Lung (tissue), 12 donors: ENCODE data around the gene FBXL16. TPM values are rescaled to one million over a fixed set of nuclear protein-coding genes. Genes with fewer than 3 reads are reported as not detected.

Experiments used
- ATAC-seq: fragments of 200-7000 bp; cut with Tn5 transposase; one replicate; pipeline ENCODE4 v1.9.1; 2020; ENCODE audit warnings: moderate number of reproducible peaks; ENCODE audit not compliant: insufficient read depth, low FRiP score
- DNase-seq, 3 donors: peaks; one replicate each; pipeline ENCODE4 v3.0.0-alpha.2; 2013 to 2017
- H3K27ac ChIP-seq, 2 donors: one replicate each; pipeline ENCODE4 v1.5.1; 2013; ENCODE audit warnings: mild to moderate bottlenecking in 2 of 2, moderate library complexity in 2 of 2, control low read depth in 1 of 2, inconsistent platforms in 1 of 2, low read depth in 1 of 2, low read length in 1 of 2
- H3K27me3 ChIP-seq, 3 donors: one replicate each; pipeline ENCODE4 v1.5.1; 2013; ENCODE audit warnings: low read length in 2 of 3; ENCODE audit not compliant: control insufficient read depth in 3 of 3, insufficient read depth in 3 of 3
- H3K36me3 ChIP-seq, 4 donors: one replicate each; pipeline ENCODE4 v1.5.1; 2013; ENCODE audit warnings: low read length in 4 of 4, mild to moderate bottlenecking in 1 of 4, moderate library complexity in 1 of 4; ENCODE audit not compliant: control insufficient read depth in 4 of 4, insufficient read depth in 4 of 4
- H3K4me1 ChIP-seq, 5 donors: one replicate each; pipeline ENCODE4 v1.5.1; 2013; ENCODE audit warnings: low read length in 5 of 5, mild to moderate bottlenecking in 2 of 5, moderate library complexity in 1 of 5; ENCODE audit not compliant: control insufficient read depth in 5 of 5, insufficient read depth in 5 of 5
- H3K4me3 ChIP-seq: one replicate; pipeline ENCODE4 v1.5.1; 2013; ENCODE audit warnings: mild to moderate bottlenecking, control low read depth, moderate library complexity
- H3K9ac ChIP-seq, 2 donors: one replicate each; pipeline ENCODE4 v1.5.1; 2013; ENCODE audit warnings: low read length in 2 of 2, control low read depth in 1 of 2; ENCODE audit not compliant: insufficient read depth in 1 of 2
- H3K9me3 ChIP-seq, 4 donors: one replicate each; pipeline ENCODE4 v1.5.1; 2013; ENCODE audit warnings: low read length in 3 of 4, mild to moderate bottlenecking in 1 of 4, moderate library complexity in 1 of 4; ENCODE audit not compliant: control insufficient read depth in 4 of 4, insufficient read depth in 3 of 4
- CTCF ChIP-seq: IDR thresholded peaks from 2 replicates; pipeline ENCODE4 v1.5.1; 2012; ENCODE audit warnings: mild to moderate bottlenecking; ENCODE audit errors: control extremely low read depth, extremely low read depth
- WGBS, 2 donors: extraction: QIAGEN DNeasy Blood & Tissue Kit; methylation state at CpG; one replicate each; pipeline ENCODE4 v1.1.7; 2013; 5-methylcytosine and 5-hydroxymethylcytosine counted together
- polyA plus RNA-seq, 2 donors: library from polyadenylated mRNA; stranded (reverse); fragments of 200-250 nt; gene quantifications; one replicate each; pipeline ENCODE4 v1.2.1, GENCODE V29; 2013
- total RNA-seq, 2 donors: library from RNA; depleted of rRNA in 1 of 2; stranded (reverse); fragments of >200 nt in 1 of 2; gene quantifications; one replicate each; pipeline ENCODE4 v1.2.1, GENCODE V29; 2014 to 2021
- donor health status: control.
- donor health status: control.
- donor health status: Bipolar disorder and iron deficiency.
- donor health status: healthy.
- donor health status: DM: yes; HTN: yes; CAD: no.

Gene FBXL16
- total and polyA plus RNA-seq, 4 donors: 0.14 to 7.4 (median 2.9) TPM

DNA sequence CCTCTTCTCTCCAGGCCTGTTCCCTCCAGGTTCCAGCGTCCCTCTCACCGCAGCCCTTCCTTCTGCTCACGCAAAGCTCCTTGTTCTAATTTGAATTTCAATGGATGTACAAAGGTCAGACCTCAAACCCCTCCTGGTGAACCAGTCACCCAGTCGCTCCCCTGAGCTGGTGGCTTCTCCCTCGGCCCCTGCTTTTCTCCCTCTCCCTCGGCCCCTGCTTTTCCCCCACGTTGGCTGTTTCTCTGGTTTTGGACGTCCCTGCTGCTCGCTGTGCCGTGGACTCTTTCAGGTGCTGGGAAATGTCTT lies 46.4 kb upstream of the FBXL16 start:
- 49 to 65% methylated on average over 10 of the region's 10 CpGs for WGBS, 2 donors

GRCh38 chr16:751152-752006 lies 45.8 kb upstream of the FBXL16 start:
- Histone ChIP-seq H3K27ac (no peak overlapping the region), H3K9ac (no peak overlapping the region), H3K4me3 (no peak overlapping the region), H3K36me3 (no peaks in the 10 kb centered on the region), H3K27me3 (no peaks in the 10 kb centered on the region), H3K4me1 (peaks cover 0 to 3% (median 0%) of the 10 kb centered on the region in 5 donors), H3K9me3 (peaks cover 0 to 2% (median 0%) of the 10 kb centered on the region in 4 donors)
- DNase-seq (no peak), ATAC-seq (no peak)
- WGBS, 2 donors: 60 to 84% methylated on average over 39 of the region's 39 CpGs
- TF ChIP-seq CTCF: no peak

More for the DNA sequence above, 46.4 kb upstream of the FBXL16 start:
- Histone ChIP-seq H3K27me3 (no peaks in the 10 kb centered on the region), H3K4me3 (no peak overlapping the region), H3K36me3 (no peaks in the 10 kb centered on the region), H3K4me1 (peaks cover 0 to 3% (median 0%) of the 10 kb centered on the region in 5 donors), H3K9ac (no peak overlapping the region), H3K27ac (no peak overlapping the region), H3K9me3 (peaks cover 0 to 3% (median 0%) of the 10 kb centered on the region in 4 donors)
- TF ChIP-seq CTCF: no peak
- no peak for DNase-seq
- no peak for ATAC-seq

GRCh38 chr16:750485-750884 lies 44.9 kb upstream of the FBXL16 start:
- peaks cover 0 to 3% (median 0%) of the 10 kb centered on the region in 5 donors for H3K4me1 ChIP-seq
- ATAC-seq (no peak), DNase-seq (no peak)
- no peak for TF ChIP-seq CTCF
- no peak overlapping the region for H3K9ac ChIP-seq
- H3K4me3 ChIP-seq: no peak overlapping the region
- no peaks in the 10 kb centered on the region for H3K9me3 ChIP-seq
- H3K36me3 ChIP-seq: no peaks in the 10 kb centered on the region
- WGBS, 2 donors: 71 to 74% methylated on average over 9 of the region's 9 CpGs
- H3K27ac ChIP-seq: no peak overlapping the region
- no peaks in the 10 kb centered on the region for H3K27me3 ChIP-seq

- no peak for ATAC-seq
Measured at GRCh38 chr16:749010-749409, 43.4 kb upstream of the FBXL16 start.

More at GRCh38 chr16:749010-749409, 43.4 kb upstream of the FBXL16 start:
- Histone ChIP-seq H3K4me3 (no peak overlapping the region), H3K4me1 (peaks cover 0 to 3% (median 0%) of the 10 kb centered on the region in 5 donors), H3K9me3 (no peaks in the 10 kb centered on the region), H3K9ac (no peak overlapping the region), H3K27me3 (no peaks in the 10 kb centered on the region), H3K36me3 (no peaks in the 10 kb centered on the region), H3K27ac (no peak overlapping the region)
- DNase-seq: no peak
- TF ChIP-seq CTCF: no peak
- WGBS, 2 donors: 72 to 80% methylated on average over 6 of the region's 6 CpGs
